HG03571 (cell line): ENCODE measurements around the gene PIGR.

Experiments
- ATAC-seq: cut with Tn5 transposase; IDR thresholded peaks from one replicate; pipeline ENCODE4 v1.9.1; 2021; ENCODE audit not compliant: unreplicated experiment

Gene PIGR

DNA sequence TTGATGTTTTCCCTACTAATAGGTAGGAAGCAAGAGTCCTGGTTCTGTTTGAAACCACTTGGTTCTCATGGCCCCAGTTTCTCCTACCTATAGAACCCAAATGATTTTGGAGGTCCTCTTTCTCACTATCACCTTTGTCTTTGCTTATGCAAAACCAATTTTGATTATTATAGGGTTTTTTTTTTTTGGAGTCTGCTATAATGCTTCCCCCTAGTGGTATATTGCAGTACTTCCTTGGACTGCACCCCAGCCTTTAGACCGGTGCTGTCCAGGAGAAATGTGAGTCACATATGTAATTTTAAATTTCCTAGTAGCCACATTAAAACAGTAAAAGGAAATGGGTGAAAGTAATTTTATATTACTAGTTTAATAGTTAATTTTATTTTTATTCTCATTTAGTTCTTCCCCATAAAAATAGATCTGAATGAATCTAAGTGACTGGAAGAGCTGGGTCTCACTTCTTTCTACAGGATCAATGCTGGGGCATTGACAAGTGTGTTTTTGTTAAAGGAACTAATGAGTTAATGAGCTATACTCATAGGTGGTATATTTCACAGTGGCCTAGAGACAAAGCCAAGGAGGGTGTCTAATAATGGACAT, 35.1 kb downstream of the PIGR start:
- ATAC-seq, result no peak

DNA sequence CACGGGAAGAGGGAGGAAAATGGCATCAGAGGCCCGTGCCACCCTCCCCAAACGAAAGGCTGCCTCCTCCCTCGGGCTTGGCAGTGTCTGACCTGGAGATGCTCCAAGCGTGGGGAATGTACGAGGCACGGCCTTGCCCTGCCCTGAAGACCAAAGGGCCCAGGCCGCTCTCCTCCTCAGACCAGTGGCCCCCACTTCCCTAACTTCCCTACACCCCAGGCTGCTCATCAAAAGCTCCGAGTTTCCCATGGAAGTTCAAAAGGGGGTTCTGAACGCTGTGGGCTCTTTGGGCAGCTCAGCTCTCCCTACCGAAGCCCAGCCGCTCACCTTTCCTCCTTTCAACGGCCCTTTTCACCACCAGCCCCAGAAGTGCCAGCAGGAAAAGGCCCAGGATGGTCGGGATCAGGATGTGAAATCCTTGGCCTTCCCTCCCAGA, 36.4 kb downstream of the PIGR start:
- no peak for ATAC-seq

DNA sequence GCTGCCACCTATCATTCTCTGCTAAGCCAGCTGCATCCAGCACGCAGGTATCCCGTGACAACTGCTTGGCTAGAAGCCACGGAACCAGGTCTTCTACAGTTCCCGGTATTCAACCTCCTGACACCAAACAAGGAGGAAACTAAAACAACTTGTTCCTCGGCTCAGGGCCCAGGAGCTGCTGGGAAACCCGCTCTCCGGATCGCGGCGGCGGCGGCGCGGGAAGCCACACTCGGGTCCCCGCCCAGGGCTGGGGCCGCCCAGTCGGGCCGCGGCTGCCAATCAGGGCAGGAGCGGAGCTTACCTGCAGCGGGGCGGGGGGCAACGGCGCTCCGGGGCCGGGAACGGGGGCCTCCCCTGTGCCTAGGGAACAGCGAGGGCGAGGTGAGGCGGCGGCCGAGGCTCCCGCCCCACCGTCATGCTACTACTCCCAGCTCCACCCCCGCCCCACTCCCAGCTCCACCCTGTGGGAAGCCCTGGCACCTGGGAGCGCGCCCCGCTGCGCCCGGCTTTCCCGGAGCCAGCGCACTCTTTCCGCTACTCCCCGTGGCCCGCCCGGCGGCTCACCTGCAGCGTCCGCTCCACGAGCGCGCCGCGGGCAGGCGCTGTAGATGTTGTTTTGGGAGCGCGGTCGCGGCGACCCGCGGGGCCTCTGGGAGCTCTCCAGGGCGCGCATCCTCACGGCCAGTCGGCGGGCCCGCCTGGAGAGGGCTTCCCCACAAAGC, 36.9 kb downstream of the PIGR start:
- ATAC-seq, result no peak

DNA sequence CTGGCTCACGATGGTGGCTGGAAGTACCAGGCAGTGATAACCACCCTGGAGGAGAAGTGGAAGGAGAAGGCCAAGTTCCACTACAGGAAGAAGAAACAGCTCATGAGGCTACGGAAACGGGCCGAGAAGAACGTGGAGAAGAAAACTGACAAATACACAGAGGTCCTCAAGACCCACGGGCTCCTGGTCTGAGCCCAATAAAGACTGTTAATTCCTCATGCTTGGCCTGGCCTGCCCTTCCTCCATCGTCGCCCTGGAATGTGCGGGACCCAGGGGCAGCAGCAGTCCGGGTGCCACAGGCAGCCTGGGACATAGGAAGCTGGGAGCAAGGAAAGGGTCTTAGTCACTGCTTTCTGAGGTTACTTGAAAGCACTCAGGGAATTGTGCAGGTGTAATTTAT, 38.2 kb downstream of the PIGR start:
- ATAC-seq, result no peak

DNA sequence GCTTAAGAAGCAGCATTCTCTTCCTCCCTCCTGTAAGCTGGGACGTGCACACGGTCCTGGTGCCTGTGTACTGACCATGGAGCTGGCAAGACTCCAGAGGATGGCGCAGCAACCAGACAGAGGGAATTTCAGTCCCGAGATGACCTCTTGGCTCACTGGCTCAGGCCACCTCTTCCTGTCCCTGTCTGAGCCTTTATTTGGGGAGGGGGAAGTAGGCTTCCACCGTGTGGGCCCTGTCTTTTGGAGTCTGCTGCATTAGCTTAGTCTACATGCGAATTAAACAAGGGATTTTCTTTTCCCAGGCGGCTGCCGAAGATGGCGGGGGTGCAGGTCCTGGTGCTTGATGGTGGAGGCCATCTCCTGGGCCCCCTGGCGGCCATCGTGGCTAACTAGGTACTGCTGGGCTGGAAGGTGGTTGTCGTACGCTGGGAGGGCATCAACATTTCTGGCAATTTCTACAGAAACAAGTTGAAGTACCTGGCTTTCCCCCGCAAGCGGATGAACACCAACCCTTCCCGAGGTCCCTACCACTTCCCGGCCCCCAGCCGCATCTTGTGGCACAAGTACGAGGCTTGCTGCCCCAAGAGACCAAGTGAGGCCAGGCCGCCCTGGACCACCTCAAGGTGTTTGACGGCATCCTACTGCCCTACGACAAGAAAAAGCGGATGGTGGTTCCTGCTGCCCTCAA, 38.8 kb downstream of the PIGR start:
- ATAC-seq, result no peak

DNA sequence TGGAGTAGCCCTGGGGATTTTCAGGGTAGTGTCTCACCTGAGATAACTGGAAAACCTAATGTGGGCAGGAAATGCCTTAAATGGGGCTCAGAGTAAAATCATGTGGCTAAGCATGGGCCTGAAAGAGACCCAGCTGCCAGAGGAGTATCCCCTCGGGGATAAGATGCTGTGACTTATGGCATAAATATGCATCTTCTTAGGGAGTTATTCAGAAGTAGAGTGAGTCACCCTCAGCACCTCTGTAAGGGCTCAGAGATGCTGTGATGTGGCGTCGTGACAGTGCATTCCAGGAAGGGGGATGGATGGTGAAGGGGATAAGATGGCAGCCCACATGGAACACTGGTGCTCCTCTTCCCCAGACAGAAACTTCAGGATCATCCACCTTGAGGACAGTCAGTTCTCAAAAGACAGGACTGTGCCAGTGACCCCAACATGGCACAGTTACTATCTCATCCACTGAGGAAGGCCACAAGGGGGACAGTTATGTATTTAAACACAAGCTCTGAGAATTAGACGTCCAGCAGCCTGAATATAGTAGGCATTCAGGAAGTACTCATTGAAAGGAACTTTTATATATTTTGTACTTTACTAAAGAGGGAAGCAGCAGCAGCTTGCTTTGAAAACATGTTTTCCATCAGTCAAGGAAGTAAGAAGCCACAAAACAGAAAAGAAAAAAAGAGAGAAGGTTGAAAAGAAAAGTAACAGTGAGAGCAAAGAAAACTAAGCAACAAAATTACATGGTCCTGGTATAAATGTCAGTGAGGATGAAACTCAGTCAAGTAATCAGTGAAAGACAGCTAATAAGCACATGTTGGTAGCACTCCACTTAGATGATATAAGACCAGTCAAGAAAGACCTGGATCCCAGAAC, 40.7 kb downstream of the PIGR start:
- no peak for ATAC-seq

DNA sequence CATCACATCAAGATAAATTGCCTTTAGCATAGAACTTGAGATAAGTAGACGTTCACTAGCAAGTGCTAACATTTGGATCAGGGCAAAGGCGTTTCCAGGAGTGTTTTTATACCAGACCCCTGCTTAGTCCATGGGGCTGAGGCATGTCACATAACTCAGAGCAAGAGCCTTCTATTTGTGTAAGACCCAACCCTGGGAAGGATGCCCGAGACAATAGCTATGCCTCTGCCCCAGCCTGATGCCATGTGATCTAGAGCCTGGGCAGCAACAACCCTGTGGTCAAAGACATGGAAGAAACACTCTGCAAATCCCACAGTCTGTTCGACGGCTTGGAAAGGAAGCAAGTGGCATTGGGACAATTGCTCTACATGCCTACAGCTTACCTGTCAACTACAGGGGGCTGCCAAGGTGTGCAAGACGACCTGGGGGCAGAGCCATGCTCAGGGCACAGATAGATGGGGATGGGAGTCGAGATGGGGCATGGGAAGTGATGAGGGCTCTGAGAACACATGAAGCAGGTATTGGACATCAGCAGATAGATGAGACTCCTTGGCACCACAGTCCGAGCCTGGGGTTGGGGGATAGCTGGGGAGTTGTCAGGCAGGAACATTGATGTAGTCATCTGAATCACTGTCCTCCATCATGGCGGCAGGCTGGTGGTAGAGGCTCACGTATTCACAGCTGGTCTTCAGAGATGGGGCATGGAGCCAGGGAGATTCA, 41.7 kb downstream of the PIGR start:
- no peak for ATAC-seq

DNA sequence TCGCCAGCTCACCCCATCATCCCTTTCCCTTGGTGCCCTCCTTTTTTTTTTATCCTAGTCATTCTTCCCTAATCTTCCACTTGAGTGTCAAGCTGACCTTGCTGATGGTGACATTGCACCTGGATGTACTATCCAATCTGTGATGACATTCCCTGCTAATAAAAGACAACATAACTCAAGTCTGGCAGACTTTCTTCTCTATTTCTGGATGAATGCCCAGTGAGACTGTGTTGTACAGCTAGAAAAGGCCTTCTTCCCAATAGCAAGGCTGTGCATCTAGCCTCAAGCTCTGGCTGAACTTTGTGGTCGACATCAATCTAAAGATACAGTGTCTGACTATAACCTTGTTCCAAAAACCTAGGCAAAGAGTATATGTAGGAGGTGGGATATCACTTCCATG, 42.6 kb downstream of the PIGR start:
- ATAC-seq, result no peak

DNA sequence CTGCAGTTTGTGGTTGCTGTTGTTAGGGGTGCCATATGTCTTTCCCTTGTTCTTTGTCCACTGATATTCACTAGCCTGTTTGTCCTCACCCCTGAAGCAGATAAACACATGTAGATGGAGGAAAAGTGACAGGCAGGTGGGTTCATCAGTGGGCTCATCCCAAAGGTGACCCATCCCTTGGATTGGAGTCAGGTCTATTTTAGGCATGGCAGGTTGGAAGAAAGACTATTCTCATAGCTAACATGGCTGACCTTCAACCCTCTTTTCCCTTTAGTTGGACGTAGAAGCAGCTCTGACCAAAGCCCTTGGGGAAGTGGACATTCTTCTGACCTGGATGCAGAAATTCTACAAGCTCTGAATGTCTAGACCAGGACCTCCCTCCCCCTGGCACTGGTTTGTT, 43.6 kb downstream of the PIGR start:
- no peak for ATAC-seq

DNA sequence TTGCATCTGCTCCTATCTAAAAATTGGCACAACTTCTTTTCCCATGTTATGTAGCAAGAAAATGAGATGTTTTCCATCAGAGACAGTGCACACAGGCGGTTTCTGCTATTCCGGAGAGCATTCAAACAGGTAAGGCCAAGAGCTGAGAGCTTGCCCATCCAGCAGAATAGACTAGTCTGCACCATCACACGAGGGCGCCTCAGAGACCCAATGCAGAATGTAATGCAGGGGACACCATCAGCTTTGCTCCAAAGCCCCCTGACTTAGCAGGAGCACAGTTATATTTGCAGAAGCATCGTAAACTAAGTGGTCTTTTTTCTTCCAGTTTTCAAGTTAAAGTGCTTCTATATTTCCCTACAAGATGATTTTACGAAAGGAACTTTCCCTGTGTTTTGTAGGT, 44.3 kb downstream of the PIGR start:
- ATAC-seq, result no peak

DNA sequence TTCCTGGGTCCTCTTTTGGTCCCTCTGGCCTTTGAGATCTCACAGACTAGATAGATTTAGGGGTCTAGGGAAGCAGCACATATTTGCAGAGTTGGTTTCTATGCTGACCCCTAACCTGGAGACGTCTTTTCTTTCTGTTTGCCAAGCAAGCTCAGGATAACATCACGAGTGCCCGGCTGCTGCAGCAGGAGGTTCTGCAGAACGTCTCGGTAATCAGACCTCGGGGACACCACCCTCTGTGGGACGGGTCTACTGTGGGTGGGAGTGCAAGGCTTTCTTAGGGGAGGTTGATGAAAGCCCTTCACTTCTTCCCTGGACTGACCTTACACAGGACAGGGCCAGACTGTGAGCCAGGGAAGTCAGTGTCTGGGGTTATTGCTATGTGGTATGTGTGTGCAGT, 46.1 kb downstream of the PIGR start:
- ATAC-seq, result no peak

DNA sequence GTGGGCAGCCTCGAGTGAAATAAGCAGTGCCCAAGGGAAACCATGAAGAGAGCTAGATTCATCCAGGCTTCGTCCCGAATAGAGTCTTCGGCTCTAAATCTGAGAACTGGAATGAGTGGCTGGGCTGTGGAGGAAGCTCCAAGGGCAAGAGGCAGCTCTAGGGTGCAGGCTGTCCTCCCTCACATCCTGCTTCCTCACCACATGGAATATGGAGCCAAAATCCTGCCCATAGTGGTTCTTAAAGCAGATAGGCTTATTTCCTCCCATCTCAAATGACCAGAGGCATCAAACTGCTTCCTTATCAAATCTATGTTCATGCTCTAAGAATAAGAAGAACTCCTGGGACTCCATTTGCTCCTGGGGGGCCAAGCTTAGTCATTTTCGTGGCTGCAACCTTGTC, 46.5 kb downstream of the PIGR start:
- no peak for ATAC-seq

DNA sequence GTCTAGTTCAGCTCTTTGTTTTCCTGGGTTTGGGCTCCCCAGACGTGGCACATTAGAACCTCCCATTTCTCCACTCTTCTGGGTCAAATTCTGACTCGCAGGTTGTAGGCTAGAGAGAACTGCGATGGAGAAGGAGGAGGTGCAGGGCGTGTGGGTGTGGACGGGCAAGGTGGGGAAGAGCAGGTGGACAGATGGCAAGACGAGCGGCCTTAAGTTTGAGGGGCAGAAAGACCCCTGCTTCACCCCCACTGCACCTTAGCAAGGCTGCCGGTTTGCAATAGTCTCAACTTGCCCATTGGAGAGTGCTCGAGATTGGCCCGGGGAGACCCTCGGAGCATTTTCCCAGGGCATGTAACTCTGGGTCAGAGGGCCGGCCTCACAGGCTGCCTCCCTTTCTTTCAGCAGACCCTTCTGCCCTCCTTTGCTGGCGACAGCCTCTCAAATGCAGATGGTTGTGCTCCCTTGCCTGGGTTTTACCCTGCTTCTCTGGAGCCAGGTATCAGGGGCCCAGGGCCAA, 47.3 kb downstream of the PIGR start:
- ATAC-seq, result no peak

DNA sequence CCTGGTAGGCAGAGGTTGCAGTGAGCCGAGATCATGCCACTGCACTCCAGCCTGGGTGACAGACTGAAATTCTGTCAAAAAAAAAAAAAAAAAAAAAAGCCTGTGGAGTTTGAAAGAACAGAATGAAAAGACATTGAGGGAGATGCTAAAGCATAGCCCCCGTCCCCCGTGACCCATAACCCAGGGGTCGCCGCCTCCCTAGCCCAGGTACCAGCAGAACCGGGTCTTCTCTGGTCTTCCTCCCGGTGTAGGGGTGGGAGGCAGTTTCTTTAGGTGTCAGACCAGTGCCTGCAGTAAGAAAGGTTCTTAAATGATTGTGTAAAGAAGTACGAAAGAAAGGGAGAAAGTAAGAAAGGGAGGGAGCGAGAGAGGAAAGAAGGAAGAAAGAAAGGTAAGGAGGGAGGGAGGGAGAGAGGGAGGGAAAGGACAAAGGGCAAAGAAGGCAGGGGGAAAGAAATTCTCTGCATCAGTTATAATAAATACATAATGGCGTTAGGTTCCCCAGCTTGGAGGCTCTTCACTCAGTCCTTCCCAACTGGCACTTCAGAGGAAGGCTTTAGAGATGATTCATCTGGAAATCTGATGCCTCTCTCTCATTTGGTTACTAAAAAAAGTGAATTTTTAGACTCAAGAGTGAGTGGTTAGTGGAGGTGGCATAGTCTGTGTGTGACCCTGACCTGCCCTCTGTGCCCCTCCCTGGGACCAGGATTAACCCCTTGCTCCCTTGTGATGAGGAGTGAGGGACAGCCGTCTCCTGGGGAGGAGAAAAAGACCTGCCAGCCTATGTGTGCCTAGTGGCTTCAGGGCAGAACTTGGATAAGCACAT, 48.0 kb downstream of the PIGR start:
- ATAC-seq, result no peak

DNA sequence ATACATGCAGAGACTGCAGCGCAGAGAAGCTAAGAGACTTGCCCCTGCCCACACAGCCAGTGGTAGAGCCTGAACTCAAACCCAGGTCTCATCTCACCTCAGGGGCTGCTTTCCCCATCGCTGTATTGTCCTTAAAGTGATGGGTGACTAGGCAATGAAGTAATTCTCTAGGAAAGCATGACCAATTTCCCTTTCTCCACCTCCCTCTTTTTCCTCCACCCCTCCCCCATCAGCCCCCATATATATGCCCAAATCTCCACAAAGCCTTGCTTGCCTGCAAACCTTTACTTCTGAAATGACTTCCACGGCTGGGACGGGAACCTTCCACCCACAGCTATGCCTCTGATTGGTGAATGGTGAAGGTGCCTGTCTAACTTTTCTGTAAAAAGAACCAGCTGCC, 49.1 kb downstream of the PIGR start, which contains the start of gene IL24:
TSS of gene IL24 (plus strand) at position 269 of the 400 bp plus-strand sequence. CDS start 390 bp downstream, outside the sequence.
- no peak for ATAC-seq

DNA sequence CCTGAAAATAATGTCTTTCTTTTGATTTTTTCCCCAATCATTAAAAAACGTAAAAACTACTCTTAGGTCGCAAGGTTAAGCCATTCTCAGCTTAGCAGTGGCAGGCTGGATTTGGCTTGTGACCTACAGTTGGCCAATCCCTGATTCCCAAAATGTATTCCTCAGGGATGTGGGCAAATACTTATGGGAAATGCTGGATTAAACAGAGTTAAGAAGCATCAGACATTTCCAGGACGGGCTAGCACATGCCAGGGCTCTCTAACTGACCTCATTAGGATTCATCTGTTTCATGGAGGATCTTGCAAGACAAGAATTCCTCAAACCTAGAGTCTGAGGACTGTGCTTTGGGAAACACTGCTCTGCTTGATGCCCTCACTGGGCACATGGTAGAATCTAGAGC, 50.0 kb downstream of the PIGR start:
- no peak for ATAC-seq

DNA sequence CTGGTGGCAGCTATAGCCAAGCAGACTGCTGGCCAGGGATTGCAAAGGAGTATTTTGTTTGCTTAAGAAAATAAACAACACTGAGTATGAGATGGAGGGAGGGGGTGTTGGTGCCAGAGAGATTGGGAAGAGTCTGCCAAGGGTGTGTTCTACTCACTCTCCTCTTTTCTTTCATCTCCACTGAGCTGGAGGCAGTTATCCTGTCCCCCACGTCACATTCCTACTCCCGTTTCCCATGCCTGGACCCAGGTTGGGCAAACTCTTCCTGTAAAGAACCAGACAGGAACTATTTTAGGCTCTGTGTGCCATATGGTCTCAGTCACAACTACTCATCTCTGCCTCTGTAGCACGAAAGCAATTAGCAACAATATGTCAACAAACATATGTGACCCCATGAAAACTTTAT, 50.4 kb downstream of the PIGR start:
- no peak for ATAC-seq

DNA sequence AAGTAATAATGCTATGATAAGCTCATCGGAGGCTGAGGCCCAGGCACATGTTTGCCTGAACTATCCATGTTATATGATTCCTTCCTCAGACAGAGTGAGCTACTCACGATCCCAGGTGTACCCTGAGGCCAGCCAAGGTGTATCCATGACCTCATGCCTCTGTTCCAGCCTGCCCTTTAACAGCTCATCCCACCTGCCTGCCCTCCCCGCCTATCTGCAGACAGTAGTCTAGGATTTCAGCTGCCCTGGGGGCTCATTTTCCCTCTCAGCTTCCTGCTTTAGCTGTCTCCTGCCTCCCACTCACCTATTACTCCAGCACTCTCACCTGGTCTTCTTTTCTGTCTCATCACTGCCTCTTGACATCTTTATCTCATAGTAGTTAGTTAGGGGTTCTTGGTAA, 50.9 kb downstream of the PIGR start:
- ATAC-seq, result no peak

DNA sequence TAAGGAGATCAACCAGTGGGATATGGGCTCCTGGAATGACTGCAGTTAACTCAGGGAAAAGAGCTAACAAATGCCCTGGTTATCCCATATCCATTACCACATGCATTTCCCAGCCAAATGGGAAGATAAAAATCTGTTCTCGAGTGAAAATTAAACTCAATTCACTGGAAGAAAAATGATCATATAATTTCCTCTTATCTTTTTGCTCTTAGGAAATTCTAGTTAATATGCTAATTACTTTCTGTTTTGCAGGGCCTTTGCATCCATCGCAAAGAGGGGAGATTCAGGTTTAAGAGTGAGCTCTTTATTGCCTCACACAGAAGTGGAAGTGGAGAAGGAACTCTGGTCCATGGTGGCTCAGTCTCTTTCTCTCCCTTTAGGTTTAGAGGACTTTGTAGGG, 52.9 kb downstream of the PIGR start:
- ATAC-seq, result no peak
